Stimulated activated CD8-positive, alpha-beta memory T cell treated with anti-CD3 and anti-CD28 coated beads, Interleukin-15, amount 100 ng/mL, for 24 hours (primary cell): Measurements from ENCODE around the gene SH3PXD2A.
"Not testable (repeated sequence)": the region's sequence is repeated elsewhere in the genome, so short reads cannot be mapped to it uniquely, and the experiment has no call there.

Experiments used
- DNase-seq: peaks from one replicate; pipeline ENCODE4 v3.0.0-alpha.2; 2020; ENCODE audit warnings: low read depth

The SH3PXD2A gene

GRCh38 chr10:103765168-103765567 is 90.2 kb downstream of the SH3PXD2A start:
- no peak for DNase-seq

- no peak for DNase-seq
Measured at GRCh38 chr10:103764296-103765088, 90.9 kb downstream of the SH3PXD2A start.

- DNase-seq, result no peak
Measured at GRCh38 chr10:103763374-103764202, 91.8 kb downstream of the SH3PXD2A start.

GRCh38 chr10:103762916-103763315 is 92.5 kb downstream of the SH3PXD2A start:
- DNase-seq, result no peak

GRCh38 chr10:103762162-103762561 is 93.2 kb downstream of the SH3PXD2A start:
- DNase-seq, result no peak

GRCh38 chr10:103761075-103761920 is 94.1 kb downstream of the SH3PXD2A start:
- no peak for DNase-seq

GRCh38 chr10:103760233-103760632 is 95.1 kb downstream of the SH3PXD2A start:
- not testable (repeated sequence) for DNase-seq

GRCh38 chr10:103759100-103759781 is 96.1 kb downstream of the SH3PXD2A start:
- DNase-seq, result no peak

- no peak for DNase-seq
Measured at GRCh38 chr10:103758294-103758681, 97.1 kb downstream of the SH3PXD2A start.

- DNase-seq, result peak; percentile 37
Measured at GRCh38 chr10:103757531-103758293, 97.7 kb downstream of the SH3PXD2A start.

GRCh38 chr10:103756277-103756869 is 99.0 kb downstream of the SH3PXD2A start:
- no peak for DNase-seq

GRCh38 chr10:103752680-103753248 is 102.6 kb downstream of the SH3PXD2A start:
- no peak for DNase-seq

- DNase-seq, result no peak
Measured at GRCh38 chr10:103751667-103752290, 103.6 kb downstream of the SH3PXD2A start.

GRCh38 chr10:103750836-103751235 is 104.5 kb downstream of the SH3PXD2A start:
- DNase-seq, result no peak

GRCh38 chr10:103749779-103750178 is 105.6 kb downstream of the SH3PXD2A start:
- DNase-seq, result no peak

GRCh38 chr10:103748020-103748419 is 107.4 kb downstream of the SH3PXD2A start:
- DNase-seq, result no peak

- no peak for DNase-seq
Measured at GRCh38 chr10:103747193-103747865, 108.0 kb downstream of the SH3PXD2A start.

- no peak for DNase-seq
Measured at GRCh38 chr10:103746598-103746997, 108.8 kb downstream of the SH3PXD2A start.
